ENCODE results near the gene EEF2.

DNA sequence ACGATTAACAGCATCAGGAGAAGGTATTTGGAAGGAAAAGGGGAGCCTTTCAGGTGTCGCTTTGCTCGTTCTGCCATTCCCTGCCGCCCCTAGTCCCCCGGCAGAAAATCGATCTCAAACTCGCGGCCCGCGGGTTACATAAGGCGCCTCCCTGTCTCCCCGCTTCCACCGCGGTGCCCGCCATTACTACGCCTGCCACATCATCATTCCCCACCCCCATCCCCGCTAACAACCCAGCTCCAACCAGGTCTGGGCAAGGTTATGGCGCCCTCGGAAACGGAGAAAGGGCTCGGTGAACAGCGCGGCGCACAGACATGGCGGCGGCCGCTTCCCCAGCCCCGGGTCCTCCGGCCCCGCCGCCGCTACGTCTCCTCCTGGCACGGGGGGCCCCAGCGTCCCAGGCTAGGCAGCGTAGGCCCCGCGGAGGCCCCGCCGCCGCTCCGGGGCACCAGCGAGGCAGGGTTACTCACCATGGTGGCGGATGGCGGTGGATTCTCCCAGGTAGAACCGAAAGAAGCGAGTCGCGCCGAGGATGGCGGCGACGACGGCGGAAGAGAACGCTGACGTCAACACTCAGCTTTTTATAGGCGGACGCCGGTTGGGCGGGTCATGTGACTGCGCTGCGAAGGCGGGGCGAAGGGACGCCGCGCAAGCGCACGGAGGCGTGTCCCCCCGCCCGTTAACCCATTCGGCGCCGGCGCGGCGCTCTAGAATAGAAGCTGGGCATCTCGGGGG, at the start of gene EEF2:
- TF ChIP-seq CTCF (conservative IDR thresholded peaks at IDR 0.05; ENCODE audit: low read depth, low read length) (no peak), EZH2 (IDR thresholded peaks at IDR 0.05; ENCODE audit: low read length, unreplicated experiment) (no peak)

All from PC-3 (cell line).